Mucosa of descending colon (tissue), 3 donors: Measurements from ENCODE around the gene GSTM2. TPM values are rescaled to one million over a fixed set of nuclear protein-coding genes. Genes with fewer than 3 reads are reported as not detected.

Experiments used
- ATAC-seq: fragments of 200-7000 bp; cut with Tn5 transposase; one replicate; pipeline ENCODE4 v1.9.1; 2020; ENCODE audit warnings: mild to moderate bottlenecking, moderate library complexity
- DNase-seq, 3 donors: peaks; one replicate each; pipeline ENCODE4 v3.0.0-alpha.2; 2020
- H3K36me3 ChIP-seq: fragments of 200-600 bp; one replicate; pipeline ENCODE4 v1.8.0; 2021; ENCODE audit warnings: low read depth, mild to moderate bottlenecking
- H3K4me1 ChIP-seq: fragments of 200-600 bp; one replicate; pipeline ENCODE4 v1.8.0; 2021; ENCODE audit warnings: low read depth, mild to moderate bottlenecking
- H3K4me3 ChIP-seq: fragments of 200-600 bp; one replicate; pipeline ENCODE4 v1.8.0; 2021; ENCODE audit warnings: mild to moderate bottlenecking
- H3K9me3 ChIP-seq: fragments of 200-600 bp; one replicate; pipeline ENCODE4 v1.8.0; 2021; ENCODE audit warnings: mild to moderate bottlenecking
- CTCF ChIP-seq: fragments of 200-600 bp; IDR thresholded peaks from one replicate; pipeline ENCODE4 v1.8.0; 2022; ENCODE audit warnings: antibody characterized with exemption, mild to moderate bottlenecking
- intact Hi-C, 2 donors: fragments of 100-400 bp; cut with DNase I in 1 of 2; cut with micrococcal nuclease in 1 of 2; formaldehyde crosslinking; loops; one replicate each; pipeline versions ENCODE4 v1.11.0 to v1.11.1; 2022; cut with DNase I, micrococcal nuclease
- long read RNA-seq, 2 donors: library from polyadenylated mRNA; unstranded; transcript quantifications; one replicate each; pipeline ENCODE4 v2.0.0, GENCODE V29; 2019 to 2021
- total RNA-seq, 3 donors: library from RNA; stranded (reverse); fragmentation: NEBNext Ultra II Directional in 2 of 3; extraction: Animal tissue kit (Norgen Biotek cat#: 25700) in 2 of 3; gene quantifications; one replicate each; pipeline versions ENCODE4 v1.2.1 to v1.2.4, GENCODE V29; 2021 to 2023
- donor health status: DM: no; HTN: no; CAD: no; lungs with moderate emphysema.
- donor health status: DM: no; HTN: no; CAD: no.
- donor health status: DM: no; HTN: yes; CAD: no.

The GSTM2 gene
- total RNA-seq: 10 to 100 TPM; 23.8 to 87.7 (median 41.0) TPM
- long read RNA-seq, donor 1, transcript GSTM2-201 (8 exons, 1,157 nt): major isoform, 18 of 29 reads
- long read RNA-seq, donor 1, partial matches to known transcripts: 0 of 29 reads
- long read RNA-seq, donor 1, other reads (novel, unspliced or antisense): 9 of 29 reads
- long read RNA-seq, donor 2, partial matches to known transcripts: 0 of 2 reads
- long read RNA-seq, donor 2, other reads (novel, unspliced or antisense): 0 of 2 reads

- peak; percentile 86 to 92 (median 91) for DNase-seq
- no peaks in the 10 kb centered on the region for H3K9me3 ChIP-seq
- TF ChIP-seq CTCF: no peak
- H3K36me3 ChIP-seq: no peaks in the 10 kb centered on the region
- intact Hi-C loops: no loop called here
- peaks cover 3% of the 10 kb centered on the region for H3K4me1 ChIP-seq
- ATAC-seq: peak; percentile 98
- no peak within 1 kb of the TSS for H3K4me3 ChIP-seq
Observed at GRCh38 chr1:109667452-109668122, at the start of gene GSTM2. GSTM2 (plus strand) TSS chr1:109668057; CDS start chr1:109668116, 59 bp downstream.

- DNase-seq (no peak), ATAC-seq (peak; percentile 13)
- no peak for TF ChIP-seq CTCF
- H3K36me3 ChIP-seq: no peaks in the 10 kb centered on the region
- intact Hi-C loops: no loop called here
- peaks cover 21% of the 10 kb centered on the region for H3K4me1 ChIP-seq
- H3K9me3 ChIP-seq: no peaks in the 10 kb centered on the region
- peak overlapping the region; percentile 38 for H3K4me3 ChIP-seq
Observed at GRCh38 chr1:109618661-109619575, 48.9 kb upstream of the GSTM2 start.

- peaks cover 21% of the 10 kb centered on the region for H3K4me1 ChIP-seq
- TF ChIP-seq CTCF: no peak
- intact Hi-C loops: no loop called here
Observed at GRCh38 chr1:109619576-109620400, 48.1 kb upstream of the GSTM2 start, which contains the start of the genes AMPD2 and GNAT2. AMPD2 (plus strand) TSS chr1:109619837; CDS start chr1:109621176, 1,339 bp downstream. GNAT2 (minus strand) TSS chr1:109619616; CDS start chr1:109612870, 6,746 bp downstream.

GRCh38 chr1:109620401-109620791 lies 47.5 kb upstream of the GSTM2 start:
- Histone ChIP-seq H3K4me1 (peaks cover 21% of the 10 kb centered on the region), H3K4me3 (peak overlapping the region; percentile 38), H3K36me3 (no peaks in the 10 kb centered on the region), H3K9me3 (no peaks in the 10 kb centered on the region)
- ATAC-seq: peak; percentile 33
- no peak for TF ChIP-seq CTCF
- DNase-seq: peak; percentile 49 to 67 (median 63)
- intact Hi-C loops: no loop called here

More at GRCh38 chr1:109619576-109620400, 48.1 kb upstream of the GSTM2 start, which contains the start of the genes AMPD2 and GNAT2:
- Histone ChIP-seq H3K36me3 (no peaks in the 10 kb centered on the region), H3K4me3 (peak within 1 kb of the TSS; percentile 38), H3K9me3 (no peaks in the 10 kb centered on the region)
- peak; percentile 83 to 89 (median 86) for DNase-seq
- peak; percentile 79 for ATAC-seq
